ENCODE measurements around the gene ASIC2. TPM values are rescaled to one million over a fixed set of nuclear protein-coding genes. Genes with fewer than 3 reads are reported as not detected.

Gene ASIC2
- total RNA-seq, 1 experiment from 2014 or later: not detected

DNA sequence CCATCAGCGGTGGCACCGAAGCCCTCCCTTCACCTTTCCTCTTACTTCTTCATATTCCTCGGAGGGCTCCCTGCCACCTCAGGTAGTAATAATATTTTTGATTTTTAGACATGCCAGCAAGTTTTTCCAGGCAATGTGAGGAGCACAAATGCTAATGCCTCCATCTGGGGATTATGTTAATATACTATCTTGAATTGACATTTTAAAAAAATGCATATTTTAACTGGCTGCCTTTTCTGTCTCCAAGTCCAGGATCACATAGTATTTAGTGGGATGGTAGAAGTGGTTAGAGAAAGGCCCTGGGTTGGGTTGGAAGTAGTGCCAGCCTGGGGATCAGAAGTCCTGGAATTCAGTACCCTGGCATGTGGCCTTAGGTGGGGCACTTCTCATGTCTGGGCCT lies 154.5 kb downstream of the ASIC2 start:
- Mint-ChIP-seq H3K27me3 (ENCODE audit: insufficient read depth, unreplicated experiment) (peaks cover 48% of the 10 kb centered on the region), H3K27ac (ENCODE audit: low read depth, unreplicated experiment) (no peak overlapping the region), H3K4me1 (ENCODE audit: insufficient read depth, unreplicated experiment) (no peaks in the 10 kb centered on the region), H3K36me3 (ENCODE audit: insufficient read depth, unreplicated experiment) (no peaks in the 10 kb centered on the region), H3K9me3 (ENCODE audit: unreplicated experiment) (no peaks in the 10 kb centered on the region), H3K4me3 (ENCODE audit: unreplicated experiment) (no peak overlapping the region)
- intact Hi-C loops (cut with micrococcal nuclease): no loop called here
- CTCF ChIA-PET: interaction anchor here (0.7 kb wide), 1 partner anchor 95 kb away, joined by 3 read pairs; no protein-coding TSS in a partner anchor
- TF ChIP-seq, protein P1, sequence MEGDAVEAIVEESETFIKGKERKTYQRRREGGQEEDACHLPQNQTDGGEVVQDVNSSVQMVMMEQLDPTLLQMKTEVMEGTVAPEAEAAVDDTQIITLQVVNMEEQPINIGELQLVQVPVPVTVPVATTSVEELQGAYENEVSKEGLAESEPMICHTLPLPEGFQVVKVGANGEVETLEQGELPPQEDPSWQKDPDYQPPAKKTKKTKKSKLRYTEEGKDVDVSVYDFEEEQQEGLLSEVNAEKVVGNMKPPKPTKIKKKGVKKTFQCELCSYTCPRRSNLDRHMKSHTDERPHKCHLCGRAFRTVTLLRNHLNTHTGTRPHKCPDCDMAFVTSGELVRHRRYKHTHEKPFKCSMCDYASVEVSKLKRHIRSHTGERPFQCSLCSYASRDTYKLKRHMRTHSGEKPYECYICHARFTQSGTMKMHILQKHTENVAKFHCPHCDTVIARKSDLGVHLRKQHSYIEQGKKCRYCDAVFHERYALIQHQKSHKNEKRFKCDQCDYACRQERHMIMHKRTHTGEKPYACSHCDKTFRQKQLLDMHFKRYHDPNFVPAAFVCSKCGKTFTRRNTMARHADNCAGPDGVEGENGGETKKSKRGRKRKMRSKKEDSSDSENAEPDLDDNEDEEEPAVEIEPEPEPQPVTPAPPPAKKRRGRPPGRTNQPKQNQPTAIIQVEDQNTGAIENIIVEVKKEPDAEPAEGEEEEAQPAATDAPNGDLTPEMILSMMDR (IDR thresholded peaks at IDR 0.05; ENCODE audit: unreplicated experiment): no peak
- POLR2A ChIA-PET: no interaction called here
- no peak for DNase-seq (ENCODE audit: unreplicated experiment)
- no TSS peak for BruUV-seq (replicated peaks)

DNA sequence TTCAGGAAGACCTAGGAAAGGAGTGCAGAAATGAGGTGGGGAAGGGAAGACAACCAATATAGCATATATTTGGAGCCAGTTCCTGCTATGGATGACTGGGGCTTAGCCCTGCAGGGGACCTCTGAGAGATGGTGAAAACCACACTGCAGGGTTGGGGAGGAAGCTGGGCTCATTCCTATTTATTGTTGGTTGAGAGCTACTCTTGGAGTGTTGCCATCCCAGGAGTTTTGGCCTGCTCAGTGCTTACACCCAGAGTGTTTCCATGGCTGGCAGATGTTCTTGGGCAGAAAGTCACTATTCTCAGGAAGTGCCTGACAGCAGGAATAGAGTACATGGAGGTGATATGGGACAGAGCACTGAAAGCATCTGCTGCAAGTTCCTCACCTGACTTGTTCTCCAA lies 155.7 kb downstream of the ASIC2 start:
- ChIA-PET CTCF (no interaction called here), POLR2A (no interaction called here)
- TF ChIP-seq, protein P1 (IDR thresholded peaks at IDR 0.05; ENCODE audit: unreplicated experiment): no peak
- intact Hi-C loops (cut with micrococcal nuclease): no loop called here
- no peak for DNase-seq (ENCODE audit: unreplicated experiment)
- Mint-ChIP-seq H3K4me1 (ENCODE audit: insufficient read depth, unreplicated experiment) (no peaks in the 10 kb centered on the region), H3K27ac (ENCODE audit: low read depth, unreplicated experiment) (no peak overlapping the region), H3K4me3 (ENCODE audit: unreplicated experiment) (no peak overlapping the region), H3K9me3 (ENCODE audit: unreplicated experiment) (no peaks in the 10 kb centered on the region), H3K27me3 (ENCODE audit: insufficient read depth, unreplicated experiment) (peaks cover 59% of the 10 kb centered on the region), H3K36me3 (ENCODE audit: insufficient read depth, unreplicated experiment) (no peaks in the 10 kb centered on the region)
- BruUV-seq (replicated peaks): no TSS peak

DNA sequence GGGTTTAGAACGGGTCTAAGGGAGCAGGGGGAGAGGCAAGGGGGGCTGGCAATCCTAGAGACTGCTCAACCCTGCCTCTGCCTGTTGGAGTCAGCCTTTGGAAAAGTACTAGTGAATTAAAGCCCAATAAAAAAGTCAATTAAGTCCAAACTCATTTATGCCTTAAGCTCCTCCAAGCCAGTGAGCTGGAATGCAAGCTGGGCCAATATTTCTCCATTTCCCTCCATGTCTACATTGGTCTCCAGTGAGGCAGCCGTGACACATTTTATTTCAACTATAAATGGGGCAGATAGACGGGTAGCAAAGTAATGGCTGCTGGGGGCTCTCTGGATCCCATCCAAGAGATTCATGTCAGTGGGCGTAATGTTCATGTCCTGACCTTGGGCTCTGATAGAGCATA lies 157.4 kb downstream of the ASIC2 start:
- no TSS peak for BruUV-seq (replicated peaks)
- Mint-ChIP-seq H3K27me3 (ENCODE audit: insufficient read depth, unreplicated experiment) (peaks cover 59% of the 10 kb centered on the region), H3K36me3 (ENCODE audit: insufficient read depth, unreplicated experiment) (no peaks in the 10 kb centered on the region), H3K9me3 (ENCODE audit: unreplicated experiment) (no peaks in the 10 kb centered on the region), H3K4me1 (ENCODE audit: insufficient read depth, unreplicated experiment) (no peaks in the 10 kb centered on the region), H3K27ac (ENCODE audit: low read depth, unreplicated experiment) (no peak overlapping the region), H3K4me3 (ENCODE audit: unreplicated experiment) (no peak overlapping the region)
- POLR2A ChIA-PET: no interaction called here
- TF ChIP-seq, protein P1 (IDR thresholded peaks at IDR 0.05; ENCODE audit: unreplicated experiment): no peak
- CTCF ChIA-PET: no interaction called here
- intact Hi-C loops (cut with micrococcal nuclease): no loop called here
- DNase-seq (ENCODE audit: unreplicated experiment): no peak

DNA sequence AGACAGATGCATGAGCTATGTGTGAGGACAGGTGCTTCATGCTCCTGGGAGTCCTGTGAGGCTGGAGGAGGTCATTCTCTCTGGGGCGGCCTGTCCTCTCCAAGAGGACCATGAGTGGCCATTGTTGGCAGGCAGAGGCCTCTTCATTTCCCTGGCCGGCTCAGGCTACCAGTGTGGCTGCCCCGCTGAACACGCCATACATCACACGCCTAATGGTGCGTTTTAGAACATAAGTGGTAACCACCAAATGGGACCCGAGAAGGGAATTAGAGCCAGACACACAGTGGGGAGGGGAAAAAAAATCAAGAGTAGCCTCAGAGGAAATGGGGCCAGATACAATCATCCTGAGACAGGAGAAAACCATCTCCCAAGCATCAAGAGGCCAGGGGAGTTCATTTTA lies 161.5 kb downstream of the ASIC2 start:
- peaks cover 14% of the 10 kb centered on the region for H3K4me1 Mint-ChIP-seq (ENCODE audit: insufficient read depth, unreplicated experiment)
- H3K4me3 Mint-ChIP-seq (ENCODE audit: unreplicated experiment): no peak overlapping the region
- TF ChIP-seq, protein P1 (IDR thresholded peaks at IDR 0.05; ENCODE audit: unreplicated experiment): no peak
- no peak for DNase-seq (ENCODE audit: unreplicated experiment)
- intact Hi-C loops (cut with micrococcal nuclease): no loop called here
- no TSS peak for BruUV-seq (replicated peaks)
- H3K36me3 Mint-ChIP-seq (ENCODE audit: insufficient read depth, unreplicated experiment): no peaks in the 10 kb centered on the region
- peaks cover 29% of the 10 kb centered on the region for H3K27me3 Mint-ChIP-seq (ENCODE audit: insufficient read depth, unreplicated experiment)
- POLR2A ChIA-PET: no interaction called here
- CTCF ChIA-PET: interaction anchor here (0.6 kb wide), 1 partner anchor 176 kb away, joined by 3 read pairs; no protein-coding TSS in a partner anchor
- no peak overlapping the region for H3K27ac Mint-ChIP-seq (ENCODE audit: low read depth, unreplicated experiment)
- no peaks in the 10 kb centered on the region for H3K9me3 Mint-ChIP-seq (ENCODE audit: unreplicated experiment)
